ENCODE data around the gene BAAT. TPM values are rescaled to one million over a fixed set of nuclear protein-coding genes. Genes with fewer than 3 reads are reported as not detected.

BAAT gene
- total and polyA plus RNA-seq, 2 experiments from 2014 or later: 19.8 to 41.8 TPM

DNA sequence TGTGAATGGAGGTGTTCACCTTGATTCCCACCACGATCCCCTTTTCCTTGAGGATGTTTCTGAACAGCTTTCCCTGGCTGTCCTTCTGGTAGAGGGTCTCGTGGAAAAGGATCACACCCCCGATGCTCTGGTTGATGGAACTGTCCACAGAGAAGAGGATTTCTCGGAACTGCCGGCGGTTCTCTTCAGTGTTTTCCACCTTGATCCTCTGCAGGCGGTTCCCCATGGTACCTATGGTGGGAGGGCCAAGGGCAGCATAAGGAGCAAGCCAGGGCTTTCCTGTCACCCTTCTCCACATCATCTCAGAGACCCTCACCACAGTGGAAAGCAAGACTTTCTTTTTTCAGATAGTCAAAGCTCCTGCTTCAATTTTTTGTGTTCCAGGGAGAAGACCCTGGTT lies 44.9 kb upstream of the BAAT start:
- 90% methylated on average over 7 of the region's 7 CpGs for WGBS (ENCODE audit: low lambda C conversion rate, missing lambda C conversion rate)
- Histone ChIP-seq H3K4me1 (ENCODE audit: insufficient read depth) (no peaks in the 10 kb centered on the region), H3K9me2 (replicated peaks; ENCODE audit: insufficient read depth) (no peaks in the 10 kb centered on the region), H3K27me3 (no peaks in the 10 kb centered on the region), H3K4me2 (no peak overlapping the region), H3K79me2 (no peaks in the 10 kb centered on the region), H2AFZ (no peak overlapping the region), H3K27ac (no peak overlapping the region), H3K4me3 (no peak overlapping the region), H4K20me1 (ENCODE audit: insufficient read depth, poor library complexity, severe bottlenecking) (no peaks in the 10 kb centered on the region), H3K9me3 (ENCODE audit: low read depth) (no peaks in the 10 kb centered on the region), H3K36me3 (replicated peaks; ENCODE audit: insufficient read depth, low read depth) (no peaks in the 10 kb centered on the region)
- no peak for DNase-seq (ENCODE audit: low spot score)
- TF ChIP-seq EZH2 (IDR thresholded peaks at IDR 0.05; ENCODE audit: borderline replicate concordance) (no peak), EZH2phosphoT487 (IDR thresholded peaks at IDR 0.05; ENCODE audit: low read depth, severe bottlenecking, unreplicated experiment) (no peak)
- TF ChIP-seq, protein P1, sequence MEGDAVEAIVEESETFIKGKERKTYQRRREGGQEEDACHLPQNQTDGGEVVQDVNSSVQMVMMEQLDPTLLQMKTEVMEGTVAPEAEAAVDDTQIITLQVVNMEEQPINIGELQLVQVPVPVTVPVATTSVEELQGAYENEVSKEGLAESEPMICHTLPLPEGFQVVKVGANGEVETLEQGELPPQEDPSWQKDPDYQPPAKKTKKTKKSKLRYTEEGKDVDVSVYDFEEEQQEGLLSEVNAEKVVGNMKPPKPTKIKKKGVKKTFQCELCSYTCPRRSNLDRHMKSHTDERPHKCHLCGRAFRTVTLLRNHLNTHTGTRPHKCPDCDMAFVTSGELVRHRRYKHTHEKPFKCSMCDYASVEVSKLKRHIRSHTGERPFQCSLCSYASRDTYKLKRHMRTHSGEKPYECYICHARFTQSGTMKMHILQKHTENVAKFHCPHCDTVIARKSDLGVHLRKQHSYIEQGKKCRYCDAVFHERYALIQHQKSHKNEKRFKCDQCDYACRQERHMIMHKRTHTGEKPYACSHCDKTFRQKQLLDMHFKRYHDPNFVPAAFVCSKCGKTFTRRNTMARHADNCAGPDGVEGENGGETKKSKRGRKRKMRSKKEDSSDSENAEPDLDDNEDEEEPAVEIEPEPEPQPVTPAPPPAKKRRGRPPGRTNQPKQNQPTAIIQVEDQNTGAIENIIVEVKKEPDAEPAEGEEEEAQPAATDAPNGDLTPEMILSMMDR (IDR thresholded peaks at IDR 0.05; ENCODE audit: poor library complexity): no peak

DNA sequence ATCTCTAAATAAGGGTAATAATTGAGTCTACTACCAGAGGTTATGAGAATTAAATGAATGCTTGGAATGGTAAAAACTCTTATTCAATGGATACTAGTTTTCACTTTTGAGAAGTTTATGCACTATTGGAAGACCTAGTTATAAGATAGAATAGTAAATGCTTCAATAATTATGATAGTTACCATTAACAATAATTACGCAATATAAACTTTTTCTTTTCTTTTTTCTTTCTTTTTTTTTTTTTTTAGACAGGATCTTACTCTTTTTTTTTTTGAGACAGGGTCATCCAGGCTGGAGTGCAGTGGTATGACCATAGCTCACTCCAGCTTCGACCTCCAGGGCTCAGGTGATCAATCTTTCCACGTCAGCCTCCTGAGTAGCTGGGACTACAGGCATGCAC lies 44.1 kb upstream of the BAAT start:
- no peak overlapping the region for H2AFZ ChIP-seq
- no peaks in the 10 kb centered on the region for H4K20me1 ChIP-seq (ENCODE audit: insufficient read depth, poor library complexity, severe bottlenecking)
- H3K79me2 ChIP-seq: no peaks in the 10 kb centered on the region
- no peak for DNase-seq (ENCODE audit: low spot score)
- no peaks in the 10 kb centered on the region for H3K36me3 ChIP-seq (replicated peaks; ENCODE audit: insufficient read depth, low read depth)
- TF ChIP-seq, protein P1 (IDR thresholded peaks at IDR 0.05; ENCODE audit: poor library complexity): no peak
- TF ChIP-seq EZH2 (IDR thresholded peaks at IDR 0.05; ENCODE audit: borderline replicate concordance) (no peak), EZH2phosphoT487 (IDR thresholded peaks at IDR 0.05; ENCODE audit: low read depth, severe bottlenecking, unreplicated experiment) (no peak)
- H3K4me3 ChIP-seq: no peak overlapping the region
- no peaks in the 10 kb centered on the region for H3K4me1 ChIP-seq (ENCODE audit: insufficient read depth)
- WGBS (ENCODE audit: low lambda C conversion rate, missing lambda C conversion rate): 82% methylated on average over 3 of the region's 3 CpGs
- H3K4me2 ChIP-seq: no peak overlapping the region
- no peaks in the 10 kb centered on the region for H3K9me2 ChIP-seq (replicated peaks; ENCODE audit: insufficient read depth)
- no peaks in the 10 kb centered on the region for H3K27me3 ChIP-seq
- no peaks in the 10 kb centered on the region for H3K9me3 ChIP-seq (ENCODE audit: low read depth)
- peak overlapping the region; percentile 62 for H3K27ac ChIP-seq

DNA sequence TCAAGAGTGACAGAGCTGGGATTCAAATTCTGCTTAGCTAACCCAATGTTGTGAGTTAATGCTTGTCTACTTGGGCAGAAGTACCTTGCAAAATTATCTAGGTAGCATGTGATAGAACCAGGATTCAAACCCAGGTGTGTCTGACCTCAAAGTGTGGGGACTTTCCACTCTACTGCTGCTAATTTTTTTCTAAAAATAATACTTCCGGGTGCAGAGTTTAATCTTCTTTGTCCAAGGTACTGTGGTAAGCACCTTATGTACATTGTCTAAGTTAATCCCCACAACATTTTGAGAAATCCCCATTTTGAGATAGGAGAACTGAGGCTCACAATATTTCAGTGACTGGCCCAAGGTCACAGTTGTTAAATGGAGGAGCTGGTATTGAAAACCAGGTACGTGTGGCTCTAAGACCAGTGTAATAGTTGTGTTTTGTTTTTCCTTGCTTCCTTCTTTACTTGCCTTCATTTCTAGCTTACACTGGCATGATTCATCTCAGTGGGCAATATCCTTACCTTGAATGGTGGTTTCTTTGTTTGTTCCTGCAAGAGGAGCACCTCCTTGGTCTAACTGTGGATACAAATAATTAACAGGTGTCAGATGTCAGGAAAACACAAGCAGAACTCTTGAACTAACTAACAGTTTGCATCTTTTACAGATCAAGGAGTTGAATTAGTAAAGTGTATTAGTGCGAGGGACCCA lies 43.3 kb upstream of the BAAT start:
- Histone ChIP-seq H3K4me1 (ENCODE audit: insufficient read depth) (no peaks in the 10 kb centered on the region), H2AFZ (no peak overlapping the region), H3K36me3 (replicated peaks; ENCODE audit: insufficient read depth, low read depth) (no peaks in the 10 kb centered on the region), H3K9me3 (ENCODE audit: low read depth) (no peaks in the 10 kb centered on the region), H4K20me1 (ENCODE audit: insufficient read depth, poor library complexity, severe bottlenecking) (no peaks in the 10 kb centered on the region), H3K79me2 (no peaks in the 10 kb centered on the region), H3K4me2 (no peak overlapping the region), H3K9me2 (replicated peaks; ENCODE audit: insufficient read depth) (no peaks in the 10 kb centered on the region), H3K27ac (peak overlapping the region; percentile 62), H3K4me3 (no peak overlapping the region), H3K27me3 (no peaks in the 10 kb centered on the region)
- no peak for TF ChIP-seq EZH2phosphoT487 (IDR thresholded peaks at IDR 0.05; ENCODE audit: low read depth, severe bottlenecking, unreplicated experiment)
- TF ChIP-seq, protein P1 (IDR thresholded peaks at IDR 0.05; ENCODE audit: poor library complexity): no peak
- no peak for TF ChIP-seq EZH2 (IDR thresholded peaks at IDR 0.05; ENCODE audit: borderline replicate concordance)
- 83% methylated on average over 3 of the region's 3 CpGs for WGBS (ENCODE audit: low lambda C conversion rate, missing lambda C conversion rate)
- DNase-seq (ENCODE audit: low spot score): no peak
